Measurements from ENCODE around the gene DBN1. TPM values are rescaled to one million over a fixed set of nuclear protein-coding genes. Genes with fewer than 3 reads are reported as not detected.
A peak's percentile ranks its signal among the peaks of the same experiment; 100 is the strongest.

DBN1 gene
- total and polyA plus RNA-seq, 2 of the 8 experiments (the other 6 are each of a cell fraction or from before 2014, with no cell fraction given): 168 to 333 TPM

DNA sequence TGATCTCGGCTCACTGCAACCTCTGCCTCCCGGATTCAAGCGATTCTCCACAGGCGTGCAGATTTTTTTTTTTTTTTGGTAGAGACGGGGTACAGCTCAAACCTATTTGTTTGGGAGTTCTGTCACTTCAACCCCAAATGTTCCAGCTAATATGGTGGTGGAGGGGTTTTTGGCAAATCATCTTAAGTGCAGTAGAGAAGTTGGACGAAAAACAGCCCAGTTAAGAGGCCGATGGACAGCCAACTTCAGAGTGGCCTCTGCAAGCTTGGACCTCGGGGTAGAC, 27.6 kb downstream of the DBN1 start:
- no peak overlapping the region for H2BK15ac ChIP-seq (ENCODE audit: low read length)
- H3K9me3 ChIP-seq (ENCODE audit: insufficient read depth in 2 of 2, low read depth in 1 of 2, low read length in 1 of 2): no peaks in the 10 kb centered on the region
- peaks cover 2 to 4% (median 3%) of the 10 kb centered on the region in 4 experiments; a peak in 2 of 8 replicates for H3K36me3 ChIP-seq (ENCODE audit: control insufficient read depth in 2 of 4, insufficient read depth in 4 of 4, low read length in 3 of 4)
- H2BK120ac ChIP-seq (replicated peaks; ENCODE audit: low read depth, low read length): no peak overlapping the region
- H3K4ac ChIP-seq (replicated peaks; ENCODE audit: insufficient read length, low read depth, low read length): no peak overlapping the region
- no peak overlapping the region for H3K27ac ChIP-seq (ENCODE audit: low read depth, low read length)
- H3K4me2 ChIP-seq (ENCODE audit: insufficient read depth in 1 of 2, low read depth in 2 of 2, low read length in 2 of 2): peak overlapping the region; percentile 89 to 93
- H3K18ac ChIP-seq (ENCODE audit: extremely low read depth, low read length): peak overlapping the region; percentile 84; the same call in 1 of the 2 replicates
- H3K23me2 ChIP-seq (ENCODE audit: low read depth, low read length): peaks cover 9% of the 10 kb centered on the region
- DNase-seq (ENCODE audit: low read depth in 1 of 2, low spot score in 2 of 2) (no peak), FAIRE-seq (no peak)
- 60% methylated on average over 6 of the region's 8 CpGs; no CpG with 5 or more reads in 1 of the 2 experiments for WGBS, 2 experiments (ENCODE audit: extremely low coverage in 1 of 2, insufficient coverage in 1 of 2, insufficient read length in 1 of 2, insufficient replicate concordance in 2 of 2, low coverage in 1 of 2, low lambda C conversion rate in 2 of 2, missing lambda C conversion rate in 1 of 2)
- H4K20me1 ChIP-seq (replicated peaks in 1 of 2; ENCODE audit: control insufficient read depth in 1 of 2, insufficient read depth in 2 of 2, low read length in 2 of 2): peaks cover 0 to 7% of the 10 kb centered on the region in 2 experiments
- H2BK20ac ChIP-seq (ENCODE audit: low read length): no peak overlapping the region
- H3K4me3 ChIP-seq (ENCODE audit: extremely low read depth in 1 of 4, insufficient read depth in 2 of 4, low read depth in 3 of 4, low read length in 4 of 4): peak overlapping the region; percentile 43 to 74 (median 64); a peak in 7 of 8 replicates
- no peak overlapping the region for H4K91ac ChIP-seq (replicated peaks; ENCODE audit: insufficient read length, low read length)
- H3K9ac ChIP-seq (replicated peaks in 1 of 4; ENCODE audit: extremely low read depth in 1 of 4, low read depth in 3 of 4, low read length in 3 of 4): peak overlapping the region in 3 of 4 experiments; percentile 7 to 76 (median 74); a peak in 3 of 7 replicates
- peaks cover 0 to 13% (median 5%) of the 10 kb centered on the region in 4 experiments; a peak in 5 of 7 replicates for H3K27me3 ChIP-seq (replicated peaks in 1 of 4; ENCODE audit: control insufficient read depth in 3 of 4, extremely low read depth in 1 of 4, insufficient read depth in 3 of 4, low read length in 3 of 4)
- peak overlapping the region; percentile 15 for H4K5ac ChIP-seq (ENCODE audit: insufficient read length, low read depth, low read length)
- no peak overlapping the region for H3K14ac ChIP-seq (ENCODE audit: insufficient read length)
- no peaks in the 10 kb centered on the region for H3K79me2 ChIP-seq (ENCODE audit: control insufficient read depth in 1 of 2, insufficient read depth in 2 of 2, low read length in 2 of 2)
- ChIA-PET POLR2A (ENCODE audit: partially characterized antibody) (interaction anchor here (0.6 to 67.5 kb wide), 16 partner anchors 9 to 154 kb away, joined by 3 to 3349 read pairs (median 9); partner anchors contain the start of genes DBN1, DOK3, F12 and GRK6), CTCF (ENCODE audit: partially characterized antibody) (interaction anchor here (0.5 to 23.6 kb wide), 16 partner anchors 8 to 737 kb away, joined by 3 to 430 read pairs (median 5); partner anchors contain the start of genes F12, PDLIM7, PFN3 and SLC34A1)
- H2AFZ ChIP-seq (ENCODE audit: low read length): no peak overlapping the region
- H2AK5ac ChIP-seq (ENCODE audit: low read depth, low read length): no peak overlapping the region
- no peak overlapping the region for H3K23ac ChIP-seq (ENCODE audit: insufficient read length)
- no peak overlapping the region for H2BK12ac ChIP-seq (ENCODE audit: low read depth, low read length)
- H4K8ac ChIP-seq (ENCODE audit: extremely low read depth, insufficient read depth, low read length): no peak overlapping the region
- H3K4me1 ChIP-seq (replicated peaks in 1 of 4; ENCODE audit: control insufficient read depth in 3 of 4, insufficient read depth in 4 of 4, low read length in 3 of 4): peaks cover 0 to 30% (median 15%) of the 10 kb centered on the region in 4 experiments; a peak in 6 of 7 replicates
- no peaks in the 10 kb centered on the region; the same call in none of the 2 replicates for H3K79me1 ChIP-seq (ENCODE audit: low read depth, low read length)
- H2BK5ac ChIP-seq (ENCODE audit: low read depth, low read length): 0 out of 2 replicates have a peak overlapping the region, but pooled peaks have one; percentile 35
- H3K56ac ChIP-seq (replicated peaks; ENCODE audit: insufficient read length, low read depth, low read length): no peak overlapping the region
- TF ChIP-seq CREB1 (IDR thresholded peaks at IDR 0.05) (no peak), ASH2L (IDR thresholded peaks at IDR 0.05; ENCODE audit: low read length) (no peak), RFX5 (IDR thresholded peaks at IDR 0.05; ENCODE audit: borderline replicate concordance, low read depth, low read length) (no peak), POLR2AphosphoS5 (IDR thresholded peaks at IDR 0.05; ENCODE audit: low read depth, low read length) (no peak), CEBPB (IDR thresholded peaks at IDR 0.05; ENCODE audit: low read depth, low read length) (no peak), KDM1A (IDR thresholded peaks at IDR 0.05; ENCODE audit: borderline replicate concordance, low read length) (no peak), NRF1 (IDR thresholded peaks at IDR 0.05; ENCODE audit: low read depth, low read length) (no peak), TEAD4 (IDR thresholded peaks at IDR 0.05; ENCODE audit: low read depth, low read length) (no peak), GTF2F1 (IDR thresholded peaks at IDR 0.05; ENCODE audit: borderline replicate concordance, low read depth, low read length) (no peak), TCF12 (IDR thresholded peaks at IDR 0.05; ENCODE audit: low read depth, low read length) (no peak)
- TF ChIP-seq, protein P1, sequence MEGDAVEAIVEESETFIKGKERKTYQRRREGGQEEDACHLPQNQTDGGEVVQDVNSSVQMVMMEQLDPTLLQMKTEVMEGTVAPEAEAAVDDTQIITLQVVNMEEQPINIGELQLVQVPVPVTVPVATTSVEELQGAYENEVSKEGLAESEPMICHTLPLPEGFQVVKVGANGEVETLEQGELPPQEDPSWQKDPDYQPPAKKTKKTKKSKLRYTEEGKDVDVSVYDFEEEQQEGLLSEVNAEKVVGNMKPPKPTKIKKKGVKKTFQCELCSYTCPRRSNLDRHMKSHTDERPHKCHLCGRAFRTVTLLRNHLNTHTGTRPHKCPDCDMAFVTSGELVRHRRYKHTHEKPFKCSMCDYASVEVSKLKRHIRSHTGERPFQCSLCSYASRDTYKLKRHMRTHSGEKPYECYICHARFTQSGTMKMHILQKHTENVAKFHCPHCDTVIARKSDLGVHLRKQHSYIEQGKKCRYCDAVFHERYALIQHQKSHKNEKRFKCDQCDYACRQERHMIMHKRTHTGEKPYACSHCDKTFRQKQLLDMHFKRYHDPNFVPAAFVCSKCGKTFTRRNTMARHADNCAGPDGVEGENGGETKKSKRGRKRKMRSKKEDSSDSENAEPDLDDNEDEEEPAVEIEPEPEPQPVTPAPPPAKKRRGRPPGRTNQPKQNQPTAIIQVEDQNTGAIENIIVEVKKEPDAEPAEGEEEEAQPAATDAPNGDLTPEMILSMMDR (IDR thresholded peaks at IDR 0.05; ENCODE audit: control extremely low read depth in 1 of 3, insufficient read depth in 1 of 3, low read depth in 1 of 3, low read length in 3 of 3): no peak
- TF ChIP-seq, protein P2, sequence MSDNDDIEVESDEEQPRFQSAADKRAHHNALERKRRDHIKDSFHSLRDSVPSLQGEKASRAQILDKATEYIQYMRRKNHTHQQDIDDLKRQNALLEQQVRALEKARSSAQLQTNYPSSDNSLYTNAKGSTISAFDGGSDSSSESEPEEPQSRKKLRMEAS (IDR thresholded peaks at IDR 0.05): no peak
